Peyer's patch (tissue), 4 donors: ENCODE data around the gene DYRK1A. TPM values are rescaled to one million over a fixed set of nuclear protein-coding genes. Genes with fewer than 3 reads are reported as not detected.

Source experiments
- DNase-seq, 3 donors: peaks; one replicate each; pipeline ENCODE4 v3.0.0-alpha.2; 2017 to 2019
- H3K27ac ChIP-seq, 4 donors: fragments of 200-600 bp; sonication (generic); one replicate each; pipeline ENCODE4 v1.5.1; 2016 to 2019
- H3K27me3 ChIP-seq, 2 donors: fragments of 200-600 bp; sonication (generic); one replicate each; pipeline ENCODE4 v1.5.1; 2019
- H3K36me3 ChIP-seq, 3 donors: fragments of 200-600 bp; sonication (generic); one replicate each; pipeline ENCODE4 v1.5.1; 2016 to 2019
- H3K4me1 ChIP-seq, 4 donors: fragments of 200-600 bp; sonication (generic); one replicate each; pipeline ENCODE4 v1.5.1; 2016 to 2019
- H3K4me3 ChIP-seq, 4 donors: fragments of 200-600 bp; sonication (generic); 1 replicate in 3 of 4; 2 replicates in 1 of 4; pipeline ENCODE4 v1.5.1; 2016 to 2019; ENCODE audit warnings: mild to moderate bottlenecking in 1 of 4
- H3K9me3 ChIP-seq, 4 donors: fragments of 200-600 bp; sonication (generic); one replicate each; pipeline ENCODE4 v1.5.1; 2016 to 2019; ENCODE audit warnings: mild to moderate bottlenecking in 1 of 4
- CTCF ChIP-seq, 6 experiments: fragments of 450-650 bp in 4 of 6; fragments of 200-600 bp in 2 of 6; sonication (generic) in 1 of 6; IDR thresholded peaks; one replicate each; pipeline ENCODE4 v1.5.1; 2017 to 2019; ENCODE audit warnings: antibody characterized with exemption in 6 of 6, mild to moderate bottlenecking in 3 of 6, moderate library complexity in 1 of 6
- POLR2A ChIP-seq, 2 donors: fragments of 450-650 bp; IDR thresholded peaks; one replicate each; pipeline ENCODE4 v1.5.1; 2017; ENCODE audit warnings: antibody characterized with exemption in 2 of 2, mild to moderate bottlenecking in 2 of 2, moderate library complexity in 2 of 2
- total RNA-seq, 4 donors: library from RNA; depleted of rRNA; stranded (reverse); fragments of >200 nt; gene quantifications; one replicate each; pipeline ENCODE4 v1.1.0, GENCODE V29; 2016

The DYRK1A gene
- total RNA-seq, 4 donors from 2014 or later, result 68.8 to 133 (median 81.3) TPM

GRCh38 chr21:37391666-37392065 lies 25.1 kb downstream of the DYRK1A start:
- H3K4me3 ChIP-seq, result no peak overlapping the region

GRCh38 chr21:37392441-37392840 lies 25.9 kb downstream of the DYRK1A start:
- DNase-seq, result no peak
- Histone ChIP-seq H3K4me3 (no peak overlapping the region), H3K27me3 (no peaks in the 10 kb centered on the region), H3K27ac (no peak overlapping the region), H3K9me3 (no peaks in the 10 kb centered on the region), H3K4me1 (peaks cover 0 to 24% (median 1%) of the 10 kb centered on the region in 4 donors), H3K36me3 (no peaks in the 10 kb centered on the region)
- TF ChIP-seq POLR2A (IDR thresholded peaks at IDR 0.05) (no peak), CTCF (IDR thresholded peaks at IDR 0.05) (no peak)

More at GRCh38 chr21:37391666-37392065, 25.1 kb downstream of the DYRK1A start:
- no peak for DNase-seq
- Histone ChIP-seq H3K36me3 (no peaks in the 10 kb centered on the region), H3K4me1 (peaks cover 0 to 24% (median 1%) of the 10 kb centered on the region in 4 donors), H3K27ac (no peak overlapping the region), H3K9me3 (no peaks in the 10 kb centered on the region), H3K27me3 (no peaks in the 10 kb centered on the region)
- TF ChIP-seq POLR2A (IDR thresholded peaks at IDR 0.05) (no peak), CTCF (IDR thresholded peaks at IDR 0.05) (no peak)

GRCh38 chr21:37393030-37393429 lies 26.5 kb downstream of the DYRK1A start:
- TF ChIP-seq CTCF (IDR thresholded peaks at IDR 0.05) (no peak), POLR2A (IDR thresholded peaks at IDR 0.05) (no peak)
- H3K27ac ChIP-seq, result no peak overlapping the region
- DNase-seq, result no peak
- H3K9me3 ChIP-seq, result no peaks in the 10 kb centered on the region
- H3K4me3 ChIP-seq, result no peak overlapping the region
- peaks cover 0 to 24% (median 1%) of the 10 kb centered on the region in 4 donors for H3K4me1 ChIP-seq
- no peaks in the 10 kb centered on the region for H3K27me3 ChIP-seq
- no peaks in the 10 kb centered on the region for H3K36me3 ChIP-seq

- Histone ChIP-seq H3K27me3 (no peaks in the 10 kb centered on the region), H3K4me1 (peaks cover 0 to 20% (median 1%) of the 10 kb centered on the region in 4 donors), H3K36me3 (no peaks in the 10 kb centered on the region), H3K4me3 (no peak overlapping the region), H3K27ac (no peak overlapping the region), H3K9me3 (no peaks in the 10 kb centered on the region)
- DNase-seq, result no peak
- TF ChIP-seq CTCF (IDR thresholded peaks at IDR 0.05), result no peak
Measured at GRCh38 chr21:37393786-37394185, 27.2 kb downstream of the DYRK1A start.

GRCh38 chr21:37395961-37396360 lies 29.4 kb downstream of the DYRK1A start:
- no peaks in the 10 kb centered on the region for H3K9me3 ChIP-seq
- no peaks in the 10 kb centered on the region for H3K27me3 ChIP-seq
- H3K4me3 ChIP-seq, result no peak overlapping the region
- no peak overlapping the region for H3K27ac ChIP-seq
- TF ChIP-seq POLR2A (IDR thresholded peaks at IDR 0.05), result no peak
- TF ChIP-seq CTCF (IDR thresholded peaks at IDR 0.05), result no peak
- no peak for DNase-seq
- H3K4me1 ChIP-seq, result peaks cover 0 to 11% (median 1%) of the 10 kb centered on the region in 4 donors
- no peaks in the 10 kb centered on the region for H3K36me3 ChIP-seq

- no peaks in the 10 kb centered on the region for H3K9me3 ChIP-seq
- H3K36me3 ChIP-seq, result no peaks in the 10 kb centered on the region
- H3K27ac ChIP-seq, result no peak overlapping the region
- no peak for DNase-seq
- no peaks in the 10 kb centered on the region for H3K27me3 ChIP-seq
- peaks cover 0 to 11% (median 1%) of the 10 kb centered on the region in 4 donors for H3K4me1 ChIP-seq
- H3K4me3 ChIP-seq, result no peak overlapping the region
- no peak for TF ChIP-seq POLR2A (IDR thresholded peaks at IDR 0.05)
Measured at GRCh38 chr21:37396855-37397254, 30.3 kb downstream of the DYRK1A start.
